DMS114 treated with DMSO at 0.1 percent for 48 hours (cell line): Measurements from ENCODE around the gene CCT7.
A peak's percentile ranks its signal among the peaks of the same experiment; 100 is the strongest.

Source experiments
- DNase-seq: peaks from one replicate; lab custom pipeline; 2025; ENCODE audit not compliant: unreplicated experiment; lab: John Stamatoyannopoulos, UW

Gene CCT7

DNA sequence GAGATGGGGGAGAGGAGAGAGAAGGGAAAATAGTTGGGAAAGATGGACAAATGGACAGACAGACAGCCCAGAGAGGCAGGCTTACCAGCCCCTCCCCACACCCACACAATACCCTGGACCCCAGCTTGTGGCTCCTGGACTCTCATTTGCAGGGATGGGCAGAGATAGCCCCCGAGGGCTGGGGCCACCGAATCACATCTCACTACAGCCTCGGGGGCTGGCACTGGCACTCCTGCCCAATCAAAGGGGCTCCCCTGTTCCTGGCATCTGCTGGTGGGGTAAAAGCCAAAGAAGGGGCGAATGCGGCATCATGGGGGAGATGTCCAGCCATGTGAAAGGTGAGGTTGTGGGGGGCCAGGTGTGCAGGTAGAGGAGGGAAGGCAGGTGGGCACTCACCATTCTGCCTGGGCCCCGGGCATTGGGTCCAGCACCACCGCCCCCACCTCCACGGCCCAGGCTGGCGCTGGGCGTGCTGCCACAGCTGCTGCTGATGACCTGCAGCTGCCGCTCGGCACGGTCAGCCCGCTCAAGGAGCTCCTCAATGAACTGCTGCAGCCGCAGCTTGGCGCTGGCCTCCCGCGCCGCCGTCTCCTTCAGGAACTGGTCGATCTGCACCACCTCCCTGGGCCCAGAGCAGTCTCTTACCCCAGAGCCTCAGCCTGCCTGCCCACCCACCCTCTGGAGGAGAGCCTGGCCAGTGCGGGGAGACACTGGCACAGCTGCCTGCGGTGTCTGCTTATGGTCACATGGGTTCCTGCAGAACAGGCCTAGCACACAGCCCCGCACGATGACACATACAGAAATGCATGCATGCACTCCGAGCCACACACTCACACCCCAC, 32.2 kb downstream of the CCT7 start:
- DNase-seq, result no peak

DNA sequence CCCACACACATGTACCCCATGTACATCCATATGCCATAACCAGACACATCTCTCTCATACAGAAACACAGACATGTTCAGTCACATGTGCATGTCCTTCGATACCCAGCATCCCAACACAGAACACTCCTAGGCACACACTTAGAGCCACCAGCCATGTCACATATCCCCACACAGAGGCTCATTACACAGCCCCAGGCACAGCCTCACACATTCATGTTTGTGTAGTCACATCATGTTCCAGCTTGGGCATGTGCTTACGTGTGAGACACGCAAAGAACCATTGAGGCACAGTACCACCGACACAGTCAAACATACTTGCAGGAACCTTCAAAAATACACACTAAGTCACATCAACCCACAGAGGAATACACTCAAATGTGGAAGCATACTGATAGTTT, 32.9 kb downstream of the CCT7 start:
- DNase-seq, result no peak

DNA sequence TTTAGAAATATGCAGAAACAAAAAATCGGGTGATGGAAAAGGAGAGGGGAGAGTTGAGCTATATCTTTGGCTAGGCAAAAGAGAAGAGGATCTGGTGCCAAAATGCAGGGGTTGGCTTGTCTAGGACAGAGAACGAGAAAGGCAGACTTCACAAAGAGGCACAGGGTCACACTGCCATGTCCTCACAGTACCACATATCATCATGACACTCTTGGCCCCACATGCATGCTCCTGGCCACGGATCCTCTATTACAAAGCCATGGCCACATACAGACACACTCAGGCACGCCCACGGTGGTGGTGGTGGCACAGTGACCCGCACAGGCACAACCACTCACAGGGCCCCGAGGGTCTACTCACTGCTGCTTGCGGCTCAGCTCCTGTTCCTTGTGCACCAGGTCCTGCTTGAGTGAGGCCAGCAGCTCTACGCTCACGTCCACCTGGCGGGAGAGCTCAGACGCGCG, 34.3 kb downstream of the CCT7 start:
- DNase-seq, result no peak

DNA sequence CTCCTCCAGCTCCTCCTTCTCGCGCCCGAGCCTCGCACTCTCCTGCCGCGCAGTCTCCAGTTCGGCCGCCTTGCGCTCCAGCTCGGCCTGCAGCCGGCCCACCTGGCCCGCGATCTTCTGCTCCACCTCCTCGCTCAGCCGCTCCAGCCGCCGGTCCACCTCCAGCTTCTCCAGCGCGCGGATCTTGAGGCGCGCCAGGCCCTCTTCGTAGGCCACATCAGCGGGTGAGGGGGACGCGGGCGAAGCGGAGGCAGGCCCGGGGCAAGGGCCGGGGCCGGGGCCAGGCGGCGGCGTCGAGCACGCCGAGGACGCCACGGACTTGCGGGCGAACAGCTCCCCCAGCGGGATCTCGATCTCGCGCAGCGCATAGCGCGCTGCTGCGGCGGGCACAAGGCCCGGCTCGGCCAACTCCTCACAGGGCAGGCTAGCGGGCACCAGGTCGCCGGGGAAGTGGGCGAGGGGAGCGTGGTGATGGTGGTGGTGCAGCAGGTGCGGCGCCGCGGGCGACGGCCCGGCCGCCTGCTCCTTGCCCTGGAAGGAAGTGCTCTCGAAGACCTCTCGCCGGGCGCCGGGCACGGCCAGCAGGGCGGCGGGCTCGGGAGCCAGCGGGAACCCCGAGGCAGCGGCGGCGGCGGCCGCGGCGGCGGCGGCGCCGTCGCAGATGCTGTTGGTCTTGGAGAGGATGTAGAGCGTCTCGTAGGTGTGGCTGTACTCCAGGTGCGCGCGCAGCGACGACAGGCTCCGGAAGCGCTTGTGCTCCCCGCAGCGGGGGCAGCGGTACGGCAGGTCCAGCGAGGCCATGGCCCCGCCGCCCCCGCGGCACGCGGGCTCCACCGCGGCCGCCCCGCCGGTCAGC, 35.0 kb downstream of the CCT7 start:
- no peak for DNase-seq

DNA sequence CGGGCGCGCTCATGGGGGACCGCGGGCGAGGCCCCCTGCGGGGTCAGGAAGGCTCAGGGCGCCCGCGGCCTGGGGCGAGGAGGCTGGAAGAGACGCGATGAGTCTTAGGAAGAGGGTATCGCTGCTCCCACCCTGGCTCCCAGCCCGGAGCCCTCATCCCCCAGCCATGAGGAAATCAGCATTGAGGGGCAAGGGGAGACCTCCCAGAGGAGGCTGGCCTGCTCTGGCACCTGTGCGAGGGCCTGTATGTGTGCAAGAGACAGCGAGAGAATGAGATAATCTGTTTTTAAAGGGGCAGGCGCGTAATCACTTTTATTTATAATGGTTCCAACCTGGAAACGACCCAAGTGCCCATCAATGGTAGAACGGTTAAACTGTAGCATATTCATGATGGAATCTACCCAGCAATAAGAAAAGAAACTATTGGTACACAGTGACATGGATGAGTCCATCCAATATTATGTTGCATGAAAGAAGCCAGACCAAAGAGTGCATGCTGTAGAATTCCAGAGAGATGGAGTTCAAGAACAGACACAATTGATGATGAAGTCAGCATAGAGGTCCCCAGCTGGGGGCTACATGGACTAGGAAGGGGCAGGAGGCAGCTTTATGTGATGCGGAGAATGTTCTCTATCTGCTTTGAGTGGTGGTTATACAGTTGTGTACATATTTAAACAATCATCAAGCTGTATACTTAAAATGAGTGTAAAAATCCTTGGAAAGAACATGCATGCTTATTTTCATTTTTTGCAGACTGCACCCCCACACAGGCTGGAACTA, 35.8 kb downstream of the CCT7 start:
- DNase-seq, result no peak

DNA sequence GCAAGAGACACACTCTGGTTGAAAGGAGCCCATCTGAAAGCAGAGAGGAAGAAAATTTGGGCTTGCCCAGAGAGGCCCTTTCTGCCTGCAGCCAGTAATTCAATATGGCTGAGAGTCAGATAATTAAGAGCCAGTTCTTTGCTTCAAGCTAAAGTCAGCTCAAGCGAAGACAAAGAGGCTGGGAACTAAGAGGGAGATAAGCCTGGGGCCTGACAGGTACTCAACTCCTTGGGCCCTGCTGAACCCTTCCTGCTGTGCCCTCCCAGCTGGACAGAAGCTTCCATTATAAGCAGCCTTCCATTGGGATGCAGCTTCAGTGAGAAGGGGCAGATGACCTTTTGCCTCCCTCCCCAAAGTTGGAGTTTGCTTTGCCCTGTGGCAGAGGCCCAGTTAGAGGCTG, 38.2 kb downstream of the CCT7 start:
- DNase-seq, result no peak

DNA sequence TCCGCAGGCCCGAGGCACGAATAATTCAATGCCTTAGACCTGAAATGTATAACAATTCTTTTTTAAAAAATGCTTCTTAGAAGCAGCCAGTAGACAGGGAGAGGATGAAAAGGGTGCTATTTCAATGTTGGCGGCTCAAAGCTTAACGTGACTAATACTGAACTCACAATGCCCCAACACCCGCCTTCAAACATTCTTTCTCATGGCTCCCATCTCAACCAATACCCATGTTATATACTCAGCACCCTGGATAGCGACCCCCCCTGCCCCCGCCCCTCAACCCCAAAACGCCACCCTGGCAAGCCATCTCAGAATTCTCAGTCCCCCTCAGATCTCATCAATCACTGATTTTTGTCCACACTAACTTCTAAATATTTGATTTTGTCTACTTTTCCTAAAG, 45.7 kb downstream of the CCT7 start:
- no peak for DNase-seq

DNA sequence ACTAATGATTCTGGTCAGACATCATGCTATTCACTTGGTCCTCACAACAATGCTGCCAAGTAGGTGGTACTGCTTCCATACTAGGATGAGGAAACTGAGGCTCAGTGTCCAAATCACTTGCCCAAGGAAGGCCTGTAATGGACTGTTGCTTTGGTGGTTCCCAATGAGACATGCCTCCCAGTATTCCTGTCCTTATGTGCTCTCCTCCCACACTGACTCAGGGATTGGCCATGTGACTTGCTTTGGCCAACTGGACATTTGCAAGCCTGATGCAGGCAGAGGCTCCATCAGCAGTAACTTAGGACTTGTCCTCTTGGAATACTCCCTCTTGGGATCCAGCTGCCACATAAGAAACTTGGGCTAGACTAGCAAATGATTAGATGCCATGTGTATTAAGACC, 47.1 kb downstream of the CCT7 start:
- no peak for DNase-seq

DNA sequence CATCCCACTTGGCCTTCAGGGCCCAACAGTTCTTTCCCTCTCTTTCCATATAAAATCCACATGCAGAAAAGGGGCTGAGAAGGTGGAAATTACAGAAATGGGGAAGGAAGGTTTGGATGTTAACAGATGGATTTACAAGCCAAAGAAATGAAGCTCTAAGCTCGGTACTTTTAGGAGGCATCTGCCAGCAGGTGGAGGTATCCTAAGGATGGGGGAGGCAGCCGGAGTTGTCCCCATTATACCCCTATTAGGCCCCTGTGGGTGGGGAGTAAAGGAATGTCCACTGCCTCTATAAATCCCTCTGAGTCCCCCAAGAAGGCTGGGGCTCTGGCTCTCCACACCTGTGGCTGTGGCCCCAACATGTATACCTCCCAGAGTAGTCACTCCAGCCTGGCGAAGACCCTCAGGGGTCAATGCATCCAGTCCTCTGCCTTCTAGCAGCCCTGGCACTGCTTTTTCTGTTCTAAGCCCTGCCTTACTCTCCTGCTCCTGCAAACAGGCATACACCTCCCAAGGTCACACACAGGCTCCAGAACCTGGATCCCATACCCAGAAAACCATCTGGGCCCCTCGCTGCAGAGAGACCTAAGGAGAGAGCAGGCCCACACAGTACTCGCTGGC, 48.9 kb downstream of the CCT7 start:
- DNase-seq, result no peak

DNA sequence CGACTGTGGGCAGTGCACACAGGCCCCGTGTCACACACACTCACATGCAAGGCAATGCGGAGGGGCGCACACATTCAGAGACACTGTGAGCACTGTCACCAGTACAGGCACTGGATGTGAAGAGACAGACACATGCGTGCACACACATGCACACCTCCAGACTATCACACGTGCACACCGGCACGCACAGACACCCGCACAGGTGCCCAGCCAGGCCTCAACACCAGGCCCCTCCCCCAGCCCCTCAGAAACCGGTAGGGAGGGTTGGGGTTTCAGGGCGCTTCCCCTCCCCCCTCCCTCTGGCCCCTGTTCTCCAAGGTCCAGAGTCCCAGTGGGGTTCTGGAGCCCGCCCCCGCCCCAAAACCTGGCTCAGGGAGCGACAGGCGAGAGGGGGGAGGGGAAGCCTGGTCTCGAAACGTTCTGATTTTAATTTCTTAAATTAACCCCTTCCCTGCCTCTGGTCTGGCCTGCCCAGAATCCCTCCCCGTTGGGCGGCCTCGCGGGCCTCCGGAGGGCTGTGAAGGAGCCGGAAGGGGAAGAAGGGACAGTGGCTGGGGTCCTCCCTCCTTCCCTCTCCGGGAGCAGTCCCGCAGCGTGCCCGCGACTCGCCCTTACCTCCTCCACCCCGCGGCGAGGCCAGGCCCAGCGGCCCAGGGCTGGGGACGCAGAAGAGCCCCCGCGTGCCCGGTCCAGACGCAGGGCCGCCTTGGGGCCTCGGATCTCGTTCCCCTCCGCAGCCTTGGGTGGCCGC, 49.6 kb downstream of the CCT7 start:
- DNase-seq, result no peak

DNA sequence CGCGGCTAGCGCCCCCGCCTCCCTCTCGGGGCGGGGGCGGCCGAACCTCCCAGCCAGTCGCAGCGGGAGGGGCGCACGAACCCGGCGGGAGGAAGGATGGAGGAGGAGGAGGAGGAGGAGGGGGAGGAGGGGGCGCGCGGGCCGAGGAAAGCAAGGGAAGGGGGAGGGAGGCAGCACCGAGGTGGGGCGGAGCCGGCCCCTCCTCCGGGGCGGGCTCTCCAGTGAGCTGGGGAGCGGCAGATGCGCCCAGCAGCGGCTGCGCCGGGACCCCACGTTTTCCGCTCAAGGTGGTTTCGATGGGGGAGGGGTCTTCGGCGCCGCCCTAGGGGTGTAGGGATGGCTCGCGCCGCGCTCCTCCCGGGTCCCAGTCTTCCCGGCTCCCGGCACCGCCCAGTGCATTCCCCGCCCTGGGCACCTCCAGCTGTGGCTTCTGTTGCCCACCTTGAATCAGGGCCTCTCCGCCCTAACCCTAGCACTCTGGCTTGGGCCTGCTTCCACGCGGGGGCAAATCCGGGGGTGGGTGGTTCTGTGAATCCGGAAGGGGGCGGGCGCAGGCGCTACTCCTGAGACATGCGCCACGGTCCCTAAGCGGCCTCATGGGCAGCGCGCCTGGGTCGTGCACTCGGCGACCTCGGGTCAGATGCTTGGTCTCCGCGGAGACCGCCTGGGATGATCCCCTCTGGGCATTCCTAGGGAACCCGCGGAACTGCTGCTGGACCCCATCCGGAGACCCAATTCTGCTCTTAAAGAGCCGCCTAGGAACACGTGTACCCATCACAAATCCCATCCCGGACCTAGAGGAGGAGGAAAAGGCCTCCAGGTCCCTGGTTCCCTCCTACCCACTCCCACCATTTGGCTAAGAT, 50.4 kb downstream of the CCT7 start, which contains the start of gene FBXO41:
Gene FBXO41 (minus strand): TSS at position 183 of the 863 bp plus-strand sequence. CDS start 14,848 bp downstream, outside the sequence.
- peak; percentile 25 for DNase-seq

DNA sequence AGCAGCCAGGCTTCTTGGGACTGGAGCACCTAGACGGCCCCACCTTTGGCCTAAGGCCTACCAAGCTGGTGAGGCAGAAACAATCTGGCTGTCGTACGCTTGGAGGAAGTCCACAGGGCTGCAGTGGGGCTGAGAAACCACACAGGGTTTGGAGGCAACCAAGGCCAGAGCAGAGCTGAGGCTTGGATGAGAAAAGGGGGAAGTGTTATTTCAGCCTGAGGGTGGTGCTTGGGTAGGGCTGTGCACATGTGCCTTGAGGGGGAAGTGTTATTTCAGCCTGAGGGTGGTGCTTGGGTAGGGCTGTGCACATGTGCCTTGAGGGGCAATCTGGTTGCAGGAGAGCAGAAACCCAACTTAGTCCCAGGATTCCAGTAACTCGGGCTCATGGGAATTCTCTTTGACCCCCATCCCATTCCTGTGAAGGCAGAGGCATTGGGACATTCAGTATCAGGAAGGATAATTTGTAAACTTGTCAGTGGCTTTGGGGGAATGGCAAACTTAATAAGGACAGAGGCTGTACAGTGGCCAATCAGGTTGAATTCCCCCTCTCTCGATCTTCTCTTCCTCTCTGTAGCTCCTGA, 51.1 kb downstream of the CCT7 start:
- DNase-seq, result no peak

DNA sequence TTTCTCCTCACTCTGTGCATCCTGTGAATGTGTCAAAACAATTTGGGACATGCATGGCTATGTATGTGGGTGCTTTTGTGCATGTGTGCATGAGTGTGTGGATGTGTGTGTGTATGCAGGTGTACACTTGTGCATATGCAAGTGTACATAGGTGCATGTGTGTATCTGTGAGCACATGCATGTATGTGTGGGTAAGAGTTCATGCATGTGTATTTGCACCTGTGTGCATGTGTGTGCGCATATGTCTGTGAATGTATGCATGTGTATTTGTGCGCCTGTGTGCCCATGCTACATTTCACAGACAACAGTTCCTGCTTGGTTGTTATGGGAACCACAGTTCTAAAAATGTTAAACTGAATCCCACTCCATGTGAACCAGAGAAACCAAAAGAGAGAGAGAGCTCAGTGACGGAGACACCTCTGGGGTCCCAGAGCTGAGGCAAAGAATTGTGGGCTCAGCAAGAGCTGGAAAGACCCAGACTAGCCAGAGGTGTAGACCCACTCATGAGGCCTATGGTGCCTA, 52.1 kb downstream of the CCT7 start:
- DNase-seq, result no peak

DNA sequence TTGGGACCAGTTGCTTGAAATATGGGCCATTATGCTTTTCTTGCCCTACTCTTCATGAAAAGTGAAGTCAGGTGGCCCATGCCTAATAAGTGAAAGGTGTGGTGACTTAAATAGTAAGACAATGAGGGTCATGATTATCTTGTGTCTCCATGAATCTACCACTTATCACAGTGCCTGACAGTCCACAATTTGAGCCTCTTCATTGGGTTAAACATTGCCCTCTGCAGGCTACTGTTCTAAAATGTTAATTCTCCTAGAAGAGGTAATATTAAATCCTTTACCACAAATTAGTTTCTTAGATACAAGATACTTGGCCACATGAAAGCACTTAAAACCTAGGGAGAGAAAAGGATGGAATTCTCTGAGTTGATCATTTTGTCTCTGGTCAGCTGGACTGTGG, 55.2 kb downstream of the CCT7 start:
- no peak for DNase-seq

DNA sequence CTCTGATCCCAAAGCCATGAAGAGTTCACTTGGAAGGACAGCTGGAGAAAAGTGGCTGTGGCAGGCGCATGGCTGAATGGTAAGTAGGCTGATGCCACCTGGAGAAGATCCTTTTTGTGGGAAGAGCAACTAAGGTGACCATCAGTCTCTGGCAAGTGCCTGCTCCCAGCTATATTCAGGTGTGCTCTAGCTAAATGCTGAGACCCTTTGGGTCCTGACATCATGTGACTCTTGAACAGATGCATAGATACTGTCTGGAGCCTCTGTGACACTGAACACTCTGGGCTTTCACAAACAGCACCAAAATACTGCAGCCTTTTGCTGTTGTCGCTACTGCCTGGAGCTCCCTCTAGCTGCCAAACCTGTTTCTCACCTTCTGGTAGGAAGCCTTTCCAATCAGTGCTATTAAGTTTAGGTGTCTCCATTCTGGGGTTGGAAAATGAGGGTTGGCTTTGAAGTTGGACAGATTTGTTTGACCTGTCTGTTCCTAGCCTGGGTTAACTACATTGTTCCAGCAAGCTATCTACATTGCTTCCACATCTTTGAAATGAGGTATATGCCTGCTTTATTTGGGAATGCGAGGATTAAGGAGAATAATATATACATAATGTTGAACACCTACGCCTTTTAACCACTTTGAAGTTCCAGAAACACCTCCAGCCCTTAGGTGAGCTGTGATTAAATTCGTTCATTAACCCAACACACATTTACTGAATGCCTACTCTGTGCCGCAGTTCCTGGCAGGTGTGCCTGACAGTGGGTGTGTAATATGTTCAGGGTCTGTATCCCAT, 56.1 kb downstream of the CCT7 start:
- peak; percentile 64 for DNase-seq

DNA sequence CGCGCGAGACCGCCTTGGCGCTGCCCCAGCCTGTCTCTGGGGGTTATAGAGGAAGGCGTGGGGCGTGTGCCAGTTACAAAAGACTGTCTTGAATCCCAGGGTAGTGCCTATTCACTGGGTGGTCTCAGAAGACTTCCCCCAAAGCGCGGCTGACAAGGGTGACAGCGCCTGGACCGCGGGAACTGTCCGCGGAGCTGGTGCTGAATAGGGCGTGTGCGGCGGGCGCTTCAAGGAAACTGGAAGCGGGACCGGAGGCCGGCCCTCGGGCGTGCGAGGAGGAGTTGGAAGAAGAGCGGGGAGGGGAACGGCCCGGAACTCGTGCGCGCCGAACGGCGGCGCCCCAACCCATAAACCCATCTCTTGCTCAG, 57.0 kb downstream of the CCT7 start:
- DNase-seq, result peak; percentile 20

DNA sequence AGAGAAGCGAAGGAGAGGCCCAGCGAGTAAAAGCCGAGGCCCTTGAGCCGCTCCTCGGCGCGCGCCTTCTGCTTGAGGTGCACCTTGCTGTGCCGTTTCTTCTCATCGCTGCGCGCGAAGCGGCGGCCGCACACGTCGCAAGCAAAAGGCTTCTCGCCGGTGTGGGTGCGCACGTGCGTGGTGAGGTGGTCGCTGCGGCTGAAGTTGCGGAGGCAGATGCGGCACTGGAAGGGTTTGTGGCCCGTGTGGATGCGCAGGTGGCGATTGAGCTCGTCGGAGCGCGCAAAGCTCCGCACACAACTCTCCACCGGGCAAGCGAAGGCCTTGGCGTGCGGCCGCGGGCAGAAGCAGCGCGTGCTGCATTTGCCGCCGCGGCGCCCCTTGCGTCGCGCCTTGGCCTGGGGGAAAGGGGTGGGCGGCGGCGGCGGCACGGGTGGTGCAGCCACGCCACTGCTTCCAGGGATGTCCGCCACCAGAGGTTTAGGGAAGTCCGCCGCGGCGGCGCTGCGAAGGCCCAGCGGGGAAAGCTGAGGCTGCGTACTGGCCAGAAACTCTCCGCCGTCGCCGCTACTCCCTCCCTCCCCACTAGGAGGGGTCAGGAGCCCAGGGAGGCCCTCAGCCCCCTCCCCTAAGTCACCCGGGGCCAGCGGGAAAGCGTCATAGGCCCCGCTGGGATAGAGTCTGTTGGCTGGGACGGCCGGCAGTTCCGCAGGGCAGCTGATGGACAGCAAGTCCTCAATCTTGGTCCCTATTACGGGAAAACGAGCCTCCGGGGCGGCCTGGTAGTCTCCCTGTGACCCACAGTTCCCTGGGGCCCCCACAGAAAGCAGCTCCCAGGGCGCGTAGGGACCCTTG, 57.6 kb downstream of the CCT7 start:
- peak; percentile 47 for DNase-seq
